Keratinocyte (primary cell): ENCODE data around the gene ZNF496. TPM values are rescaled to one million over a fixed set of nuclear protein-coding genes. Genes with fewer than 3 reads are reported as not detected.
A peak's percentile ranks its signal among the peaks of the same experiment; 100 is the strongest.

Source experiments
- DNase-seq: peaks from one replicate; pipeline ENCODE4 v3.0.0-alpha.2; 2011; ENCODE audit warnings: low read depth, missing footprints, low spot score
- FAIRE-seq: peaks from 2 replicates; lab custom pipeline; 2011; peaks lifted over from hg19 to GRCh38; lab: Jason Lieb, UNC
- H2AFZ ChIP-seq: 2 replicates; pipeline ENCODE4 v1.6.0; 2012; ENCODE audit warnings: low read length, control low read depth, inconsistent platforms; ENCODE audit not compliant: control insufficient read depth
- H3K27ac ChIP-seq: 2 replicates; pipeline ENCODE4 v1.5.1; 2011; ENCODE audit warnings: low read length; ENCODE audit not compliant: control insufficient read depth, insufficient read depth
- H3K27me3 ChIP-seq: 3 replicates; pipeline ENCODE4 v1.6.0; 2011; ENCODE audit warnings: low read length; ENCODE audit not compliant: control insufficient read depth, insufficient read depth; ENCODE audit errors: extremely low read depth
- H3K36me3 ChIP-seq, 2 experiments: 2 replicates in 1 of 2; 3 replicates in 1 of 2; pipeline ENCODE4 v1.5.1; 2011; ENCODE audit warnings: low read length in 2 of 2, mild to moderate bottlenecking in 1 of 2; ENCODE audit not compliant: control insufficient read depth in 2 of 2, insufficient read depth in 2 of 2; ENCODE audit errors: extremely low read depth in 1 of 2
- H3K4me1 ChIP-seq: 3 replicates; pipeline ENCODE4 v1.5.1; 2011; ENCODE audit warnings: low read length; ENCODE audit not compliant: control insufficient read depth, insufficient read depth; ENCODE audit errors: extremely low read depth
- H3K4me2 ChIP-seq: 3 replicates; pipeline ENCODE4 v1.6.0; 2011; ENCODE audit warnings: low read depth, low read length; ENCODE audit not compliant: control insufficient read depth, insufficient read depth; ENCODE audit errors: extremely low read depth
- H3K4me3 ChIP-seq, 3 experiments: fragments of 200-600 bp in 1 of 3; sonication (generic) in 1 of 3; 2 replicates in 2 of 3; 3 replicates in 1 of 3; pipeline ENCODE4 v1.5.1; 2011 to 2016; ENCODE audit warnings: low read length in 3 of 3, mild to moderate bottlenecking in 3 of 3, control low read depth in 2 of 3, inconsistent platforms in 1 of 3, low read depth in 1 of 3, mixed read lengths in 1 of 3, mixed run types in 1 of 3, moderate library complexity in 1 of 3; ENCODE audit not compliant: control insufficient read depth in 2 of 3, insufficient read depth in 2 of 3; ENCODE audit errors: extremely low read depth in 1 of 3
- H3K79me2 ChIP-seq: 2 replicates; pipeline ENCODE4 v1.6.0; 2012; ENCODE audit warnings: low read length; ENCODE audit not compliant: control insufficient read depth, insufficient read depth
- H3K9ac ChIP-seq: 3 replicates; pipeline ENCODE4 v1.6.0; 2011; ENCODE audit warnings: low read length; ENCODE audit not compliant: control insufficient read depth, insufficient read depth; ENCODE audit errors: extremely low read depth
- H3K9me1 ChIP-seq: 3 replicates; pipeline ENCODE4 v1.6.0; 2011; ENCODE audit warnings: low read length; ENCODE audit not compliant: control insufficient read depth, insufficient read depth; ENCODE audit errors: extremely low read depth
- H3K9me3 ChIP-seq: 2 replicates; pipeline ENCODE4 v1.5.1; 2012; ENCODE audit warnings: low read depth, low read length; ENCODE audit not compliant: control insufficient read depth
- H4K20me1 ChIP-seq: 3 replicates; pipeline ENCODE4 v1.6.0; 2011; ENCODE audit warnings: low read length; ENCODE audit not compliant: control insufficient read depth, insufficient read depth; ENCODE audit errors: extremely low read depth
- CTCF ChIP-seq, 3 experiments: IDR thresholded peaks in 1 of 3; conservative IDR thresholded peaks in 1 of 3; optimal IDR thresholded peaks in 1 of 3; 2 replicates in 2 of 3; 3 replicates in 1 of 3; pipeline versions ENCODE3 to v1.5.1; 2011; ENCODE audit warnings: low read length in 3 of 3, mild to moderate bottlenecking in 3 of 3, moderate library complexity in 2 of 3, control low read depth in 1 of 3, inconsistent platforms in 1 of 3; ENCODE audit not compliant: insufficient read depth in 2 of 3; ENCODE audit errors: extremely low read depth in 1 of 3
- EZH2 ChIP-seq: IDR thresholded peaks from one replicate; pipeline ENCODE4 v1.6.1; 2012; ENCODE audit warnings: inconsistent platforms, mild to moderate bottlenecking, low read length, moderate library complexity
- dilution Hi-C: fragments of 300-500 bp; cut with MboI; formaldehyde crosslinking; loops from one replicate; pipeline ENCODE4 v1.7.0; 2020; ENCODE audit warnings: low sequenced_read_pairs; ENCODE audit not compliant: extremely low pct_ligation_motif_present
- polyA plus RNA-seq, 5 experiments: library from polyadenylated mRNA; depleted of rRNA in 3 of 5; stranded (reverse) in 3 of 5; stranded (forward) in 1 of 5; unstranded in 1 of 5; fragments of >200 nt; gene quantifications; 1 replicate in 1 of 5; 2 replicates in 3 of 5; 3 replicates in 1 of 5; pipeline versions ENCODE4 v1.2.1 to v1.2.3, GENCODE V29; 2011 to 2012; ENCODE audit warnings: missing spikeins in 2 of 5, low read depth in 1 of 5, low replicate concordance in 1 of 5

ZNF496 gene
- polyA plus RNA-seq, 1 donor (not counting 4 experiments of a cell fraction or from before 2014, with no cell fraction given): 8.9 TPM

- Histone ChIP-seq H3K9ac (no peak overlapping the region), H4K20me1 (no peaks in the 10 kb centered on the region), H3K79me2 (no peaks in the 10 kb centered on the region), H3K4me3 (peak overlapping the region in 2 of 3 experiments; percentile 42 to 46), H3K9me3 (no peaks in the 10 kb centered on the region), H3K27me3 (no peaks in the 10 kb centered on the region), H3K9me1 (no peaks in the 10 kb centered on the region), H2AFZ (peak overlapping the region; percentile 60), H3K36me3 (no peaks in the 10 kb centered on the region), H3K4me2 (peak overlapping the region; percentile 73), H3K4me1 (peaks cover 3% of the 10 kb centered on the region), H3K27ac (no peak overlapping the region)
- no peak for TF ChIP-seq EZH2
- peak; percentile 47 to 53 (median 51) for TF ChIP-seq CTCF (optimal IDR thresholded peaks at IDR 0.05 in 1 of 3, IDR thresholded peaks at IDR 0.05 in 1 of 3, conservative IDR thresholded peaks at IDR 0.05 in 1 of 3; ENCODE audit: extremely low read depth in 1 of 3, insufficient read depth in 2 of 3, low read length in 3 of 3)
- FAIRE-seq: no peak
- dilution Hi-C loops: no loop called here
- no peak for DNase-seq
Observed at GRCh38 chr1:247373721-247374141, 42.1 kb upstream of the ZNF496 start.

GRCh38 chr1:247371801-247372259, 40.2 kb upstream of the ZNF496 start:
- dilution Hi-C loops: no loop called here
- no peaks in the 10 kb centered on the region for H3K9me1 ChIP-seq
- no peaks in the 10 kb centered on the region for H3K27me3 ChIP-seq
- no peak overlapping the region for H3K9ac ChIP-seq
- no peaks in the 10 kb centered on the region for H3K36me3 ChIP-seq
- no peak overlapping the region for H3K4me2 ChIP-seq
- H4K20me1 ChIP-seq: no peaks in the 10 kb centered on the region
- H3K9me3 ChIP-seq: no peaks in the 10 kb centered on the region
- H3K79me2 ChIP-seq: no peaks in the 10 kb centered on the region
- no peak overlapping the region for H2AFZ ChIP-seq
- no peak for TF ChIP-seq CTCF (optimal IDR thresholded peaks at IDR 0.05 in 1 of 3, IDR thresholded peaks at IDR 0.05 in 1 of 3, conservative IDR thresholded peaks at IDR 0.05 in 1 of 3; ENCODE audit: extremely low read depth in 1 of 3, insufficient read depth in 2 of 3, low read length in 3 of 3)
- no peak for TF ChIP-seq EZH2
- FAIRE-seq (no peak), DNase-seq (no peak)
- no peak overlapping the region for H3K4me3 ChIP-seq
- no peak overlapping the region for H3K27ac ChIP-seq
- H3K4me1 ChIP-seq: peaks cover 11% of the 10 kb centered on the region
